HG03064 (cell line): ENCODE measurements around the gene PLAC8L1.

Source experiments
- ATAC-seq: cut with Tn5 transposase; IDR thresholded peaks from one replicate; pipeline ENCODE4 v1.9.1; 2021; ENCODE audit warnings: low read depth; ENCODE audit not compliant: unreplicated experiment

Gene PLAC8L1

DNA sequence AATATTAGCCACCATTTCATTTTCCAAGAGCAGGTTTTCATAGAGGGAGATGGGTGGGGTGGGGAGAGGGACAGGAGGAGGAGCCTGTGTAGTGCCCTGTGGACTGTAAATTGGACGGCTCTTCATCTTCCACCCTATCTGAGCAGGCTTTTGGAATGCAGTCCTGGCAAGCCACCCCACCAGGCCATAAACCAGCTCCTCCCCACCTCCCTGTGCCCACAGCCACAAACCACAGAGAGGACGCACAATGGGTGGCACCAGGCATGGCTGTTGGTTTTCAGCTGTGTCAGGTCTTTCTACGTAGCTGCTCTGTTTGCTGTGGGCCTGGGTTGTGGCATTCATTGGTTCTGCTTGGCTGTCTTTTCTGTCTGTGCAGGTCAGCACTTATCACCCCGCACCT lies 58.0 kb downstream of the PLAC8L1 start:
- ATAC-seq = no peak

DNA sequence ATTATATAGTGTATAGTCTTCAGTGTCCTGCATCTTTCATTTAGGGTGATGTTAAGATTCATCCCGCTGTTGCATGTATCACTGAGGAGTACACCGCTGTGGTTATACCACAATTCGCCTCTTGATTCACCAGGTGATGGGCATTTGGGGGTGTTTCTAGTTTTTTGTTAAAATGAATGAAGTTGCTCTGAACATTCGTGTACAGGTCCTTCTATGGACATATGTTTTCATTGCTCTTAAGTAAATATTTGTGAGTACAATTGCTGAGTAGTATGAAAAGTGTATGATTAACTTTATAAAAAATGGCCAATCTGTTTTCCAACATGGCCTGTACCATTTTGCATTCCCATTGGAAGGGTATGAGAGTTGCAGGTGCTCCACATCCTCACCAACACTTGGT lies 61.7 kb downstream of the PLAC8L1 start:
- ATAC-seq = no peak

DNA sequence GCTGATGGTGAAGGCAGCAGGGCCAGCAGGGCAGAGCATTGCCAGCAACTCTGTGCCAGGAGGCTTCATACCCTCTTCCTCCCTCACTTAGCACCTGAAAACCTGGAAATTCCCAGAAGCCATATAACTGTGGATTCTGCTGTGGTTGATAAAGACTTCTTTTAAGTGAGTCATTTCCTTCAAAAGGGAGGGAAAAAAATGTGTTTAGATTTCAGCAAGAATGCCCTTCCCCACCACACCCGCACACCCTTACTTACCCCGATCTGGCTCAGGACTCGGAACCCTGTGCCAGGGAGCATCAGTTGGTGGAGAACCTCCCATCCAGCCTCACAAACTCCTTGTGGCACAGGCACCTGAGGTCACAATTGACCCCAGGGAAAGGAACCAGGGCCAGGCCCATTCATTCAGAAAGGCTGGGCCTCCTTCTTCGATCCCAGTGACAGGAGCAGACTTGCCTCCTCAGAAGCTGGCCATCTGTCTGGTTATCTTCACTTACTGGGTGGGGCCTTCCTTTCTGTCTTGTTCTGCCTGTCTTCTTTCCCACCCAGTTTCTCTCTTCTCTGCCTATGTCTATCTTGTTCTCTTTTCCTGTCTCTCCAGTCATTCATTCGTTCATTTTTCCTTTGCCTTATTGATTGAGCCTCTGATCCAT lies 62.6 kb downstream of the PLAC8L1 start:
- ATAC-seq = no peak

DNA sequence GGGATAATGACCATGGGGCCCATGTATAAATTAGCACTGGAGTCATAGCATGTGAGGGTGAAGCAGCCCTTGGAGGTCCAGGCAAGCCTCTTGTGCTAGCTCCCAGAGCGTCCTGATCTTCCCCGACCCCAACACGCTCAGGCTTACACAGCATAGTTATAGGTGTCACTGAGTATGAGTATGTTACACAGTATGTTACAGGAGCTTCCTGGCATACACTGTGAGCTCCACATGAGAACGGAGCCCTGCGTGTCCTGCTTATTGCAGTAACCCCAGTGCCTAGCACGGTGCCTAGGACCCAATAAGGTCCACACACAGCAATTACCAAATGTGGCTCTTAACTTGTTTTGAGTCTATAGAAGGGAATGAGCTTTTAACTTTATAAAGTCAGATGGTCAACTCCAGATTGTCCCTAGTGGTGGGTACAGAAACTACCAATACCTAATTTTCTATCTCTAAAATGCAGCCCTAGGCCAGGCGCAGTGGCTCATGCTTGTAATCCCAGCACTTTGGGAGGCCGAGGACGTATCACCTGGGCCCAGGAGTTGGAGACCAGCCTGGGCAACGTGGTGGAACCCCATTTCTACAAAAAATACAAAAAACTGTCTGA lies 64.1 kb downstream of the PLAC8L1 start:
- no peak for ATAC-seq

DNA sequence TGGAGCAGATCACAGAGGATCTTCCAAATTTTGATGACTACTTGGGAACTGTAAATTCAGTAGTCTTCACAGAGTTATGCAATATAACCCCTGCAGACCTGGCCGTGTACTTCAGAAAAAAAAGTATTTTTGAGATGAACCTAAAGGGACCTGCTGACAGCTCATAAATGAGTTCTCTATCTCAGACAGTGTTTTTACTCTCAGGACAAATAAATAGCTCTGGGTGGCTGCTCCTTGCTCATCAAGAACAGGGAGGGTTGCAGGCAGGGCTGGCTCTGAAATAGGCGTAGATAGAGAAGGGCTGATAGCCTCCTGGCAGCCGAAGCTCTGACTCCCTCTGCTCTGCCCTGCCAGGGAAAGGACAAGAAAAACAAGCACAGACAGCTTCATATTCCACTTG lies 64.8 kb downstream of the PLAC8L1 start:
- ATAC-seq = no peak

DNA sequence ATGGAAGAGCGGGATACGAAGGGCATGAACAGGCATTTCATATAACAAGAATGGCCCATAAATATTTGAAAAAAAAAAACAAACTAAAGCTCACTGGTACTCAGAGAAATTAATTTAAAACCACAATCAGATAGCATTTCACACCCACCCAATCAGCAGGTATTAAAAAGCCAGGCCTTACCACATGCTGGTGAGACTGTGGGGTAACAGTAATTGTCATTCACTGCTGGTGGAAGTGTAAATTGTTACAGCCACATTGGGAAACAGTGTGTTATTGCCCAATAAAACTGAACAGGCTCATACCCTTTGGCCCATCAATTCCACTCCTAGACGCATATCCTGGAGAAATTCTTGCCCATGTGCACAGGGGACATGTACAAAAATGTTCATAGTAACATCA lies 66.0 kb downstream of the PLAC8L1 start:
- no peak for ATAC-seq

DNA sequence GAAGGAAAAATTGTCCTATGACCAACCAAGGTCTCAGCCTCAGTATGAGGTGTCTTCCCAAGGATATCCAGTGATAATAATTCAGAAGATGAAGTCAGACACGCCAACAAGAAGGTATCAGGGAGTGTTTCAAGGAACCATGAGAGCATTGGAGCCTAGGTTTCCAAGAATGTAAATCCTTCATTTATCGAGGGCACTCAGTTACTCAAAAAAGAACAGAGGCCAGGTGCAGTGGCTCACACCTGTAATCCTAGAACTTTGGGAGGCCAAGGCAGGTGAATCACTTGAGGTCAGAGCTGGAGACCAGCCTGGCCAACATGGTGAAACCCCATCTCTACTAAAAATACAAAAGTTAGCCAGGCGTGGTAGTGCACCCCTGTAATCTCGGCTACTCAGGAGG lies 70.8 kb downstream of the PLAC8L1 start:
- ATAC-seq = no peak
